Measurements from ENCODE around the gene SSTR4.

Gene SSTR4

DNA sequence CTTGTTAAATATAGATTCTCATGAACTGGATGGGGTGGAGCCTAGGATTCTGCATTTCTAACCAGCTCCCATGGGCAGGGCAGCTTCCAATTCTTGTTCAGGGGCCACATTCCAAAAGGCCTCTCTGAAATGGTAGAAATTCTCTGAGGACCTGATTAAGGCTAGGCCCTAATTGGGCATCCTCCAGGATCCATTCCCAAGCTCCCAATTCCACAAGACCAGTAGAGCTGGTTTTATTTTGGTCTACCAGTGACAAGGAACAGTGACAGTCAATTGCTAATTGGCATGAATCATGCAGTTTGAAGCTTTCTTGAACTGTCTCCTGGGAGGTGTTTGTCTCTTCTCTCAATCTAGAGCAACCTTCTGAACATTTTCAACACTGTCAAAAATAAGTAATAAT is 11.3 kb downstream of the SSTR4 start:
- no peak for DNase-seq

- DNase-seq: no peak
These were observed 12.1 kb downstream of the SSTR4 start for GRCh38 chr20:23047001-23047737.

DNA sequence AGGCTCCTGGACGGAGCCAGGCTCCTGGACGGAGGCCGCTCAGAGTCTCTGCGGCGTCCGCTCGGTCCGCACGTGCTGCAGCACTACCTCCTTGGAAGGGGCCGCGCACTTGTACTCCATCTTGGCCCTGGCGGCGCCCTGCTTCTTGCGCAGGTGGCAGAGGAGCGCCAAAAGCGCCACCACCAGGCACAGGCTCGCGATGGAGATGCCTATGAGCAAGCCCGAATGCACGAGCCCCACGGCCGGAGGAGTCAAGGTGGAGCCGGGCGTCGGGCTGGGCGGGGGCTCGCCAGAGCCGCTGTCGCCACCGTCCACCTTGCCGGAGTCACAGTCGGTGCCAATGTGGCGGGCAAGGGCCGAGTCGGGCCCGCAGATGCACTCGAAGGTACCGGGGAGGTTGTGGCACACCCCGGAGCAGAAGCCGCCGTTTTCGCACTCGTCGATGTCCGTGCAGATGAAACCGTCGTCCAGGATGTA is 12.7 kb downstream of the SSTR4 start:
- no peak for DNase-seq

DNA sequence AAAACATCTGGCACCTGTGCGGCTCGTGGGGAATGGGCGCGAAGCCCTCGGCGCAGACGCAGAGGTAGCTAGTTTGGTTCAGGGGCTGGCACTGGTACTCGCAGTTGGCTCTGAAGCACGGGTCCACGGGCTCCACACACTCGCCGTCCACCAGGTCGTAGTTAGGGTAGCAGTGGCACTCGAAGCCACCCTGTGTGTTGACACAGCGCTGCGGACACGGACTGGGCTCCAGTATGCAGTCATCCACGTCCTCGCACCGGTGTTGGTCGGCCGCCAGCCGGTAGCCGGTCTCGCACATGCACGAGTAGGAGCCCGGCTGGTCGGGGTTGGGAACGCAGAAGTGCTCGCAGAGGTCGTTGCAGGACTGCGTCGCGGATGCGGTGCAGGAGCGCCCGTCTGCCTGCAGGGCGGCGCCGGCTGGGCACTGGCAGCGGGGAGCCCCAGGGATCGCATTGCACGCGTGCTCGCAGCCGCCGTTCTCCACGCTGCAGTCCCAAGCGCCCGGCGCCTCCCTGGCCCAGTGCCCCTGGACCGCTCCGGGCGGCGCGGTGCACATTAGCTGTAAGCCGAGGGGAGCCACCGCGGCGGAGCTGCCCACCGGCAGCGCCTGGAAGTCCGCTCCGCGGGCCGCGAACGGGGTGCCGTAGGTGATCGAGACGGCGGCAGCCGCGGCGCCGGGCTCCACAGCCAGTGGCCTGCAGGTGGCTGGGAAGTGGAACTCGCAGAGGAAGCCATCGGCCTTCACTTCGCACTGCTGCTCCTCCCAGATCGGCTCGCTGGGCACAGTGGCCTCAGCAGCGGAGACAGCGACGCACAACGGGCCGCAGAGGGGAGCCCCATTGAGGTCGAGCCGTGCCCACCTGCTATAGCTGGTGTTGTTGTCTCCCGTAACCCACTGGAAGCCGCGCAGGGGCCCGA is 13.4 kb downstream of the SSTR4 start:
- no peak for DNase-seq

- DNase-seq: no peak
These were observed 14.3 kb downstream of the SSTR4 start, which contains the start of gene THBD for GRCh38 chr20:23049201-23050075. THBD (minus strand) TSS chr20:23049672; CDS start chr20:23049504, 168 bp downstream.

GRCh38 chr20:23050076-23050838 is 15.1 kb downstream of the SSTR4 start:
- no peak for DNase-seq

GRCh38 chr20:23050847-23051627 is 15.9 kb downstream of the SSTR4 start:
- DNase-seq: no peak

DNA sequence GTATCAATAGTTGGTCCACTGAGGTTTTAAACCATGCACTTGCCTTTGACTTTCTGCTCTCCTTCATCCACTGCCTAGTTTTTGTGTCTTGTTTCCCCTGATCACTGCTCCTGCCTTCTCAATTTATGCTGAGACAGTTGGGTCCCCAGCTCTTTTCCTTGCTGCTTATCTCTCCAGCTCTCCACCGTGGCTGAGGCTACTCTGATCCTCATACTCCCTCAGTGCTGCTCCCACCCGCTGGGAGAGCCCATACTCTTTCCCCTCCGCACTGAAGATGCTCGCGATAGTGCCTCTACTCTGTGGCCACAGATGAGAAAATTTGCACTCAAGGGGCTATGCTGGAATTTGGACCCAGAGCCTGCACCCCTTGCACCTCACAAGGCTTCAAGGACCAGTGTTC is 17.8 kb downstream of the SSTR4 start:
- DNase-seq: no peak

GRCh38 chr20:23058240-23058639 is 23.1 kb downstream of the SSTR4 start:
- DNase-seq: no peak

DNA sequence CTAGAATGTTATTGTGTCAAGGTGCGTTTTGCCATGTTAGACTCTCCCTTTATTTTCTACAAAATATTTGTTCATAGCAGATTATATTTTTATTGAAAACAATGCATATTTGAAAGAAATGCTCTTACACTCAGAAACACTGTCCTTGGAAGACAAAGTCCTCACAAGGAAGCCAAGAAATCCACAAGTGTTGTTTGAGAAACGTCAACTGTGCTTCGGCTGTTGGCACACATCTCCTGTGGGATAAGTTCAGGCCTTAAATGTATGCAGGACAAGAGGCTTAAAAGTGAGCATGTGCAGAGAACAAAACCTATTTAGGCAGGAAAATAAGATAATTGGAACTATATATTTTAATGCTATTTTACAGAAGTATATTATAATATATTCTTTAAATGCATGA is 23.9 kb downstream of the SSTR4 start:
- DNase-seq: no peak

DNA sequence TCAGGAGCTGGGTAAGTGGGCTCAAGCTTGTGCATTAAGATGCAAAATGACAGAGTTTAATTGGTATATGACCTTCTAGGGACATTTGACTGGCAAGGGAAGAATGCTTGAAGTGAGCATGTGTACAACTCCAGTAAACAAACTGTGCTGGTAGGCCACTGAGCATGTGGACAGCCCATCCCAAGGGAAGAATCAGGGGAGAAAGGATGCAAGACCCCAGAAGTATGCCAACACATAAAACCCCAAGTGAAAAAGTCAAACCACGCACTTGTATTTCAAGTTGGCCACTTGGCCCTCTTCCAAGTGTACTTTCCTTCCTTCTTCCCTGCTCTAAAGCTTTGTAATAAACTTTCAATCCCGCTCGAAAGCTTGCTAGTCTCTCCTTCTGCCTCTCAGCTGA is 24.7 kb downstream of the SSTR4 start:
- no peak for DNase-seq

- no peak for DNase-seq
These were observed 25.5 kb downstream of the SSTR4 start for GRCh38 chr20:23060629-23061028.

DNA sequence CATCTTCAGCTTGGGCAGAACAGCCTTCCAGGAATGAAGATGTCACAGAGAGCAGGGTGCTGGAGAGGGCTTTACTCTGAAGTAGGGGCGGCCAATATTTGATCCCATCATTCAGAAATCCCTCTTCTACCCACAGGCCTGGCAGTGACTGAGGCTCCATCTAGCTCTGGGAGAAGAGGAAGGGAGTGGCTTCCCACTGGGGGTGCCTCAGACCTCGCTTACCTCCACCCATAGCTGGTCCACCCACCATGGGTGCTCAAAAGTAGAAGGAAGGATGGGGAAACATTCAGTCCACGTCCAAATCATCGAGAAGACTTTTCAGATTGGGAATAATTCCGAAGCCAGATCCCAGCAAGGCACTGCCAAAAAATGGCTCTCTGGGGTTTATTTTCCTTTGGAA is 26.1 kb downstream of the SSTR4 start:
- DNase-seq: no peak

DNA sequence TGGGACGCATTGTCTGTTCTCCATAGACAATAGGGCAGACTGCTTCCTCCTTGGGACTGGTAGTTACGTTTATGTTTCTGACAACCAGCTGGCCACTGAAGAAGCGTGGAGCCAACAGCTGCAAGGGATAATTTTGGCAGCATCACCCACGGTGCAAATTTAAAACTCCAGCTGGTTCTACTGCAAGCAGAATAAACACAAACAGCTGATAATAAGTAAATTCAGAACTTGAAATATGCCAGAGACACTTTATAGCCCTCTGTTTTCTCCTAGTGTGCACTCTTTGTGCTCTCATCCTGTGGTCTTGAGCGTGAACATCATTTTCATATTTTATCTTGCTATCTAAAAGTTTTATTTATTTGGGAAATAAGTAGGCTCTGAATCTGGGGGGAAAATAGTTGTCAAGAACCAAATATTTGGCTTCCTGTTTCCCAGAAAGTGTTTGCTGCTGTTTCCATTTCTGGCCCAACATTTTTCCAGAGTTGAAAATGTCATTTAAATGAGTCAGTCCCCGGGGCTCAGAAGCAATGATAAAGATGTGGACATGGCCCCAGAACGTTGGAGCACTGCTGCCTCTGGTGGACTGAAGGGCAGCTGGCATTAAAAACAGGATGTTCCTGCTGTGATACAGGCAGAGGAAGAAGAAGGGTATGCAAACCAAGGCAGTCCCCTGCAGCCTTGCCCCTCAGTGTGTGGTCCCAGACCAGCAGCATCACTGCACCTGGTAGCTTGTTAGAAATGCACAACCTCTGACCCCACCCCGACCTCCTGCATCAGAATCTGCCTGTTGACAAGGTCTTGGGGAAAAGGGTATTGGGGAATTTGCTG is 26.8 kb downstream of the SSTR4 start:
- DNase-seq: no peak

- no peak for DNase-seq
These were observed 27.5 kb downstream of the SSTR4 start for GRCh38 chr20:23062632-23063031.

DNA sequence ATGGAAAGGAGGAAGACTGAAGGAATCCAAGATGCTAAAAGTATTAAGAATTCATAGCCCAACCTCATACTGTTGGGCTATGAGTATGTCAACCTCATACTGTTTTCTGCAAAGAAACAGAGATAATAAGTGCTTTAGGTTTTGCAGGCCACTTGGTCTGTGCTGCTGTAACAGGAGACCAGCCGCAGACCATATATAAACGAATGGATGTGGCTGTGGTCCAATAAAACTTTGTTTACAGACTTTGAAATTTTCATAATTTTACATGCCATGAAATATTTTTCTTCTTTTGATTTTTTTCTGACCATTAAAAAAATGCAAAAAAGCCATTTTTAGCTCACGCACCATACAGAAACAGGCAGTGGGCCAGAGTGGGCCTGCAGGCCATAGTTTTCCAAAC is 28.1 kb downstream of the SSTR4 start:
- no peak for DNase-seq

GRCh38 chr20:23063581-23063980 is 28.5 kb downstream of the SSTR4 start:
- no peak for DNase-seq

DNA sequence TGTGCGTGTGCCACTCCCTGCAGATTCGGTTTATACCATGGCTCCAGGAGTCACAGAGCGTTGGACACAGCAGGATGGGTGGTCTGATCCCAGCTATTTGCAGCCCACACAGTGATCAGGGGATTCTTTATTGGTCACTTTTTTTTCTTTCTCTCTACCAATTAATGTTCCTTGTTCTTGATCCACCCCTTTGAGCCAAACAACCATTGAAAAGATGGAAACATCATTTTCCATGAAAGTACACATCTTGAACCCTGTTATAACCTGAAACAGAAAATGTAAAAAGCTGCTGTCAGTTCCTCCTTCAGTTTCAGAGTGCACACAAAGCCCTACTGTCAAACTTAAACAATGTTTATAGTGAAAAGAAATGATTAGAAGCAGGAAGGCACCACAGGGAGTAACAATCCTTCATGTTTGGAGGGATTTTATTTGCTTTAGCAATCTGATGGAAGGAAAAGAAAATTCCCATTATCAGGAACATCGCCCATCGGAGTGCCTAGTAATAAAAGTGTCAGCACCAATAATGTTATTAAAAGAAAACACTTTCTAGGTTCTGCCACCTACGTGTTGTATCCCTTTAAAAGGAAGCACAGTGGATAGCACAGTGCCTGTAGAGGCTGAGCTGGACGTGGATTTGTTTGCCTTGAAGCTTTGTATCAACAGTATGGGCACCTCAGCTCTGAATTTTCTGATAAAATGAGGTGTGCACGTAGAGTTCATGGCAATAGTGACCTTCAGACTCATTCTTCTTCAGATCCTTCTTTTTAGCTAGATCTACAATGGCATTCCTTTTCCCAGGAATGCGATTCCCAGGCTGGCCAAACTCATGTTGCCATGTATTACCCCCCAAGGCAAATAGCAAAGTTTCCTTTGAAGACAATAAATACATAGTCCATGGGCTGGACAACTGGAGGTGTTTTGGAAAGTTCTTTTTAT is 30.4 kb downstream of the SSTR4 start:
- no peak for DNase-seq

- no peak for DNase-seq
These were observed 31.7 kb downstream of the SSTR4 start for GRCh38 chr20:23066772-23067171.
